Measurements from ENCODE around the gene IMP4. TPM values are rescaled to one million over a fixed set of nuclear protein-coding genes. Genes with fewer than 3 reads are reported as not detected.

IMP4 gene
- total RNA-seq, 1 experiment from 2014 or later = 101 TPM

- H3K23me2 ChIP-seq (ENCODE audit: insufficient read length, low read depth, low read length, poor library complexity, severe bottlenecking) = no peaks in the 10 kb centered on the region
- no peak overlapping the region for H2BK5ac ChIP-seq (ENCODE audit: insufficient read length, low read length)
- H2AK5ac ChIP-seq (ENCODE audit: insufficient read length, low read length) = no peak overlapping the region
- H4K5ac ChIP-seq (ENCODE audit: insufficient read length, low read depth, low read length) = no peak overlapping the region
- H3K14ac ChIP-seq (ENCODE audit: insufficient read depth, low read length) = no peak overlapping the region
- H3K79me1 ChIP-seq (ENCODE audit: insufficient read depth, low read depth, low read length, poor library complexity, severe bottlenecking) = no peaks in the 10 kb centered on the region
- H3T11ph ChIP-seq (ENCODE audit: low read length) = no peak overlapping the region
- H3K23ac ChIP-seq (ENCODE audit: insufficient read length, low read depth, low read length) = no peak overlapping the region
- no peaks in the 10 kb centered on the region for H3K4me1 ChIP-seq (ENCODE audit: insufficient read depth, low read length)
- Mint-ChIP-seq H3K27me3 (ENCODE audit: low read depth) (peaks cover 15% of the 10 kb centered on the region), H3K4me3 (no peak overlapping the region; a peak in 1 of 5 replicates), H3K36me3 (ENCODE audit: insufficient read depth in 1 of 3, low read depth in 3 of 3) (no peaks in the 10 kb centered on the region), H3K4me1 (no peaks in the 10 kb centered on the region), H3K9me3 (no peaks in the 10 kb centered on the region), H3K27ac (no peak overlapping the region)
- no peaks in the 10 kb centered on the region for H3K27me3 ChIP-seq (ENCODE audit: insufficient read depth, low read length)
- H3K27ac ChIP-seq (ENCODE audit: insufficient read length, low read depth, low read length) = no peak overlapping the region
- WGBS (ENCODE audit: extremely low coverage, insufficient read length, low lambda C conversion rate) = no CpG with 5 or more reads among the region's 3 CpGs
- H3K4ac ChIP-seq (ENCODE audit: low read depth, low read length) = no peak overlapping the region
- no peak overlapping the region for H2BK20ac ChIP-seq (ENCODE audit: low read depth, low read length, poor library complexity, severe bottlenecking)
- no peak overlapping the region for H3K4me2 ChIP-seq (ENCODE audit: insufficient read depth, insufficient read length, low read length)
- no peak overlapping the region for H3K56ac ChIP-seq (ENCODE audit: insufficient read length, low read depth, low read length)
- H2BK15ac ChIP-seq (ENCODE audit: low read depth, low read length) = no peak overlapping the region
- no peak for DNase-seq
- no peaks in the 10 kb centered on the region for H4K20me1 ChIP-seq (ENCODE audit: control insufficient read depth, insufficient read depth, insufficient read length)
- no peak overlapping the region for H2BK120ac ChIP-seq (ENCODE audit: low read depth, low read length, poor library complexity, severe bottlenecking)
- H4K8ac ChIP-seq (replicated peaks; ENCODE audit: insufficient read length, low read depth, low read length) = no peak overlapping the region
- H3K18ac ChIP-seq (ENCODE audit: insufficient read length, low read depth, low read length) = no peak overlapping the region
- no peak overlapping the region for H2BK12ac ChIP-seq (ENCODE audit: insufficient read length, low read depth, low read length)
- no peak for TF ChIP-seq CTCF (conservative IDR thresholded peaks at IDR 0.05)
- no peak overlapping the region for H3K9ac ChIP-seq (ENCODE audit: extremely low read depth, insufficient read length, low read length)
- no peaks in the 10 kb centered on the region for H3K9me3 ChIP-seq (ENCODE audit: control insufficient read depth, low read depth, low read length)
- no peaks in the 10 kb centered on the region for H3K79me2 ChIP-seq (ENCODE audit: insufficient read depth, low read length)
- no peak overlapping the region for H2AFZ ChIP-seq (ENCODE audit: low read length)
- H4K91ac ChIP-seq (ENCODE audit: insufficient read length, low read depth, low read length) = no peak overlapping the region
Measured at GRCh38 chr2:130319536-130319935, 23.2 kb upstream of the IMP4 start.

All from H9 (cell line).